Stimulated activated CD8-positive, alpha-beta memory T cell treated with anti-CD3 and anti-CD28 coated beads, Interleukin-7, amount 100 ng/mL, for 24 hours (primary cell): ENCODE data around the gene MAU2.
A peak's percentile ranks its signal among the peaks of the same experiment; 100 is the strongest.

ENCODE experiments used
- DNase-seq: peaks from one replicate; pipeline ENCODE4 v3.0.0-alpha.2; 2020; ENCODE audit warnings: low read depth

Gene MAU2, protein sequence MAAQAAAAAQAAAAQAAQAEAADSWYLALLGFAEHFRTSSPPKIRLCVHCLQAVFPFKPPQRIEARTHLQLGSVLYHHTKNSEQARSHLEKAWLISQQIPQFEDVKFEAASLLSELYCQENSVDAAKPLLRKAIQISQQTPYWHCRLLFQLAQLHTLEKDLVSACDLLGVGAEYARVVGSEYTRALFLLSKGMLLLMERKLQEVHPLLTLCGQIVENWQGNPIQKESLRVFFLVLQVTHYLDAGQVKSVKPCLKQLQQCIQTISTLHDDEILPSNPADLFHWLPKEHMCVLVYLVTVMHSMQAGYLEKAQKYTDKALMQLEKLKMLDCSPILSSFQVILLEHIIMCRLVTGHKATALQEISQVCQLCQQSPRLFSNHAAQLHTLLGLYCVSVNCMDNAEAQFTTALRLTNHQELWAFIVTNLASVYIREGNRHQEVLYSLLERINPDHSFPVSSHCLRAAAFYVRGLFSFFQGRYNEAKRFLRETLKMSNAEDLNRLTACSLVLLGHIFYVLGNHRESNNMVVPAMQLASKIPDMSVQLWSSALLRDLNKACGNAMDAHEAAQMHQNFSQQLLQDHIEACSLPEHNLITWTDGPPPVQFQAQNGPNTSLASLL

DNA sequence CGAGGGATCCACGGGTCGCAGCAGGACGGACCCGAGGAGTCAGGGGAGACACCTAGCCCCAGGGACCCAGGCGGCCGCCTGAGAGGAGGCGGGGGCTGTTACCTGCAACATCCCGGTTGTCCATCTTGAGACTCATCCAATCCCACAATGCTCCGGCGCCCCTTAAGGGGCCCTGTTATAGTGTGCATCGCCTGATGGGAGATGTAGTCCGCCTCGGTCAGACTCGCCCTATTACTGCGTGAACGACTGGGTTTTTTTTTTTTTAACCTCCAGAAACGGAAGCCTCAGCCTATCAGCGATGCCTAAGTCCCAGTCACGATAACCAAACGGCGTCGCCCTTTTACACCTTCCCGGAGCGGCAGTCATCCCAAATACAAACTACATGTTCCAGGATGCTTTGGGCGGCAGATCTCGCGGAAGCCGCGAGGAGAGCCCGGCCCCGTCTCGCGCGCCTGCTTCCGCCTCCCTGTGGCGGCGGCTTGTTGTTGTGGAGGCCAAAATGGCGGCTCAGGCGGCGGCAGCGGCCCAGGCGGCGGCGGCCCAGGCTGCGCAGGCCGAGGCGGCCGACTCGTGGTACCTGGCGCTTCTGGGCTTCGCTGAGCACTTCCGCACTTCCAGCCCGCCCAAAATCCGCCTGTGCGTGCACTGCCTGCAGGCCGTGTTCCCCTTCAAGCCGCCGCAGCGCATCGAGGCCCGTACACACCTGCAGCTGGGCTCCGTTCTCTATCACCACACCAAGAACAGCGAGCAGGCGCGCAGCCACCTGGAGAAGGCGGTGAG is at the start of gene MAU2, which contains the start of gene SUGP1:
TSS of gene MAU2 (plus strand) at position 469 of the 780 bp plus-strand sequence. CDS start at position 500, 31 bp downstream.
TSS of gene SUGP1 (minus strand) at position 149 of the 780 bp plus-strand sequence. CDS start at position 136, 13 bp downstream.
- peak; percentile 74 for DNase-seq

DNA sequence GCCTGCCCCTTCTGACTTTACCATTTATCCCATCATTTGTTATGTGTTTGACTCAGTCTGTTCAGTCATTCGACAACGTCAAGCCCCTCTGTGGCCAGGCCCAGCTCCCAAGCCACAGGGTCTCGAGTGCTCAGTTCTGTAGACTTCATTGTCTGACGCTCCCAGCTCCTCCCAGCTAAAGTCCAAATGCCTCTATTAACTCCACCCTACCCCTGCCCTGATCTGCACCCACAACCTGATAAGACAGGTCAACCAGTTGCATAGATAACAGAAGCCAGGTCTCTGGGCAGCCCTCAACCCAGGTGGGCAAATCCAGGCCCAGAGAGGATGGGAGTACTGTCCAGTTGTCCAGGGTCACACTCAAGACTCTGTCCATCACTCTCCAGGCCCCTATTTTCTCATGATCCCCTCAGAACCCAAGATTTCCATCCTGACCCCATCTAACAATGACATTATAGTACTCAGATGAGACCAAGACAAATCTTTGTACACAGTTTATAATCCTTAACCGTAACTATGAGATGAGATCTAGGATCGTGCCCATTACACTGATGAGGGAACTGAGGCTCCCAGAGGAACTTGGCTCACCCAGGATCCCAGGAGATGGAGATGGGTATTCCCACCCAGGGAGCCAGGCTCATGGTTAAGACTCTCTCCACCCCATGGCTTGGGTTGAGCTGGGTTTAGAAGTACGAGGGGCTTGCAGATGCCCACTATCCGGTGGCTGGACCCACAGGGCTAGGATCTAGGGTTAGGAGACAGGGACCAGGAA is 48.6 kb upstream of the MAU2 start:
- no peak for DNase-seq

DNA sequence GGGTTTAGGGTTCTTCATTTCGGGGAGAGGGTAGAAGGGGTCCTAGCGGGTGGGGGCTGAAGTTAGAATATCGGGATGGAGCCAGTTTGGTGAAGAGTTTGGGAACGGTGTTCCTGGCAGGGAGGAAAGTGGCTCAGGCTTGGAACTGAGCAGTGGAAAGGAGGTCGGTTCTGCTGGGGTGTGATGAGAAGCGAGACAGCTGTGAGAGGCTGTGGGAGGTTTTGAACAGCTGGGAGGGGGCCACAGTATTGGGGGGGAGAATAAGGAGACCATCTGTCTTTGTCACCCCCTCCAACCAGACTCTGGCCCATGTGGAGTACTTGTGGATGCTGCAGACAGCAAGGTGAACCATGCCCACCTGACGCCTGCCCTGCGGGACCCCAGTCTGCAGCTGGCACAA is 46.5 kb upstream of the MAU2 start:
- no peak for DNase-seq

DNA sequence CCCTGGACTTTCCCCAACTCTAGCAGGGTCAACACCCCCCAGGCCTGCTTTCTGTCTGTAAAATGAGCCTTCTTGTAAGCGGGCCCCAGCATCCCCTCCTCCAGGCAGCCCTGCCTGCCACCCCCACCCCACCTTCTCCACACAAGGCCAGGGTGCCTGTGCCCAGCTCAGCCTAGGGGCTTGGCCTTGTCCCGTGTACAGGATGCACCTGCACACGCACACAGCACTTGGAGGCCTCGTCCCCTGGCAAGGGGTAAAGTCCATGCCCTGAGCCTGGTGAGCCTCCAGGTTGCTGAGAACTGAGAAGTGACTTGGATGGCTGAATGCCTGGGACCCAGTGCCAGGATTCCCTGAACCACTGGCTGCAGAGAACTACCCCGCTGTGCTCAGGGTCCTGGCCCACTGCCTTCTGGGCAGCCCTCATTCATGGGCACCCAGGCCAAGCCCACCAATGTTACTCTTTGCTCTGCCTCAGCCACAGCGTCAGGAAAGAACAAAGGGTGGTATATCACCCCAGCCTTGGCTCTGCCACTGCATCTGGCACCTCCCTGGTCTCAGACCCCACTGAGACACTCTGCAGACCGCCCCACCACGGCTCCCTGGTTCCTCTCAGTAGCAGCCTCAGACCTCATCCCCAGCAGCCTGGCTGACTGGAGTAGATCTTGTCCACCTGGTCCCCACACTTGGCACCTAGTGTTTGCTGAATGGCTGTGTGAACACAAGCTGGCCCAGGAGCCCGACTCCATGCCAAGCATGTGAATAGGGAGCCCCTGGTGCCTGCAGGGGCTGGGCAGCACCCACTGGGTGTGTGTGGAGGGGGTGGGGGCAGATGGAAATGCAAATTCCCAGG is 45.7 kb upstream of the MAU2 start:
- DNase-seq: no peak

DNA sequence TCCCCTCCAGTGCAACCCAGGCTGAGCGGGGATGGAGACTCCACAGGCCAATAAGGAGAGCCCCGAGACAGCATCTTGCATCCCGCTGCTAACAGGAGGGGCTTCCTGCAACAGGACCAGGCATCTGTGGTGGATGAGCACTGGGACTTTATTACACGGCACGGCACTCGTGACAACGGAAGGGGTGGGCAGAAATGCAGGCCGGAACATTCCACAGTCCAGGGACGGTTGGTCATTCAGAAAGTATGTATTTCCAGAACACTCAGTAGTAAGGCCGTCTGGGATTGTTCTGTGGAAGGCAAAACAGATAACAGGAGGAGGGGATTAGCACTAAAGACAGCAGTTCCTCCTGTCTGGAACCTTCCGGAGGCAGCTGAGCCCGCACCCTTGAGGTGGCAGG is 44.2 kb upstream of the MAU2 start:
- DNase-seq: no peak

DNA sequence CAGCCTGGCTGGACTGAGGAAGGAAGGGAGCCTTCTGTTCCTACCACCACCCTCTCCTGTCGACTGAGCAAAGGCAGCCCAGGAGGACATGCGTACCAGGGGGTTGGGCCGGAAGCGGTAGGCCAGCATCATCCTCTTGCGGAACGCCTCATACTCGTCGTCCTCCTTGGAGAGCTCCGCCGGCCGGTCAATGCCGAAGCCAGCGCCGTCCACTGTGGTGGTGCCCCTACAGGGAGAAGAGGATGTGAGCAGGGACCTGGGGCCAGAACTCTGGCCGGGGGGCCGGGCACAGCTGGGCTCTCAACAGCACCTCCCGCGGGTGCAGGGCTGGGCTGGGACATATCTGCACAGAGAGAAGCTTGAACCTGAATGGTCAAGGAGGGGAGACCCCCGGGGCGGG is 43.8 kb upstream of the MAU2 start:
- DNase-seq: no peak

DNA sequence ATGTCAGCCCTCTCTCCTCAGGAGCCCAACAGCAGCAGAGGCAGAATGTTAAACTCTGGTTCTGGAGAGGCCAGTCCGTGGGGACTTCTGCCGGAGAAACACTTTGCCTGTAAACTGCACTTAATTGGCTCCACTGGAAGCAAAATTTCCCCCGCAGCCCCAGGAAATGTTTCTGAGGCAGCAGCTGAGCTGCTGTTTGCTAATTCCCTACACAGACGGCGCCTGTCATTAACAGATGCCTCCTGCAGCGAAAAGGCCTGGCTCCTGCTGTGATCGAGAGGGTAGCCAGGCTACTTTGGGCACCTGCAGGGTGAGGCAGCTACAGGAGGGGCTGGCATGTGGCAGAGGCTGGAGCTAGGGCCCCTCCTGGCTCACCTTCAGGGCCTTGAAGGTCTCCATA is 42.3 kb upstream of the MAU2 start:
- DNase-seq: no peak

DNA sequence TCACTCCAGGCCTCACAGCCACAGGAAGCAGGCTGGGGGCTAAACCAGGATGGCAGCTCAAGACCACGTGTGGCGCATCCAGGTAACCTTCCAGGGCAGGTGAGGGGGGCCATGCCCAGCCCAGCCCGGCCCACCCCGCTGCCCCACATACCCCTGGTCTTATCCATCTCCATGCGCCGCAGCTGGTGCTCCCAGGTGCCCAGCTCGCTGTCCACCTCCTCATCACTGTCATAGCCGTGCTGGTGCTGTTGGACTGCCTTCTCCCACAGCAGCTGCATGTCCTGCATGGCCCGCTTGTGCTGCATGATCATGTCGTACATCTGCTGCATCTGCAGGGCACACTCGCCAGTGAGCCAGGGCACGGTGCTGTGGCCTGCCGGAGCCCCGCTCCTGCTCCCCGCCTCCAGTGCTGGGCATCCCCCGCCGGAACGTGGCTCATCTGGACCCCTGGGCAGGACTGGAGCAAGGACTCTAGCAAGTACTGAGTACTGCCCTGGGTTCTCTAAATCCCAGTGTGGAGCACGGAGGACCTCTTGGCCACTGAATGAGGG is 41.5 kb upstream of the MAU2 start:
- DNase-seq: no peak

DNA sequence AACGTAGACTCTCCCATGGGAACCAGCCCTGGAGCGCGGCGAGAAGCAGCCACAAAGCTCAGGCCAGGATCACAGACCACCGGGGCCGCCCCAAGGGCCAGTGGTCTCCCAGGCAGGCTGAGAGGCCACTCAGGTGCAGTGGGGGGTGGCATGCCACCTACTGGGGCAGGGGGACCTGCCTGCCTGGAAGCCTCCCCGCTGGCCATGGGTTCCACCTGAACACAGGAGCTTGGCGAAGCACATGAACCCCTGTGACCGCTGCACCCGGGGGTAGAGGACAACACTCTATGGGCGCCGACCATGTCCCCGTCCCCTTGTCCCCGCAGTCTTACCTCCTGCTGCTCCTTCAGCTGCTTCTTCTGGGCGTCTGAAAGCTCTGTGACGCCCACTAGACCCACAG is 40.8 kb upstream of the MAU2 start:
- no peak for DNase-seq

DNA sequence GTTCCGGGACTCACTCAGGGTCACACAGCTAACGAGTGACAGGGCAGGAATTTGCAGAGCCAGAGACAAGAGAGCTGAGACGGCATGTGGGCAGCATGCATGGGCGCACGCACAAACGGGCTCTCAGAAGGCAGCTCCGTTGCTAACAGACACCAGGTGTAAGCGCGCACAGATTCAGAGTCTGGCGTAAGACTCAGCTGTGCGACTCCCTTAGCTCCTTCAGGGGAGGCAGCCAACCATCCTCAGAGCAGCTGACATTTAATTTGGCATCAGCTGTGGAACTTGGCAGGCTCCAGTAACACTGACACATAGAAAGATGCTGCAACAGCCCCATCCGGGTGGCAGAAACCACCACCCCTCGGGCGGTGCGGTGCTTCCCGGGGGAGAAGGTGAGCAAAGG is 40.1 kb upstream of the MAU2 start:
- DNase-seq: no peak

DNA sequence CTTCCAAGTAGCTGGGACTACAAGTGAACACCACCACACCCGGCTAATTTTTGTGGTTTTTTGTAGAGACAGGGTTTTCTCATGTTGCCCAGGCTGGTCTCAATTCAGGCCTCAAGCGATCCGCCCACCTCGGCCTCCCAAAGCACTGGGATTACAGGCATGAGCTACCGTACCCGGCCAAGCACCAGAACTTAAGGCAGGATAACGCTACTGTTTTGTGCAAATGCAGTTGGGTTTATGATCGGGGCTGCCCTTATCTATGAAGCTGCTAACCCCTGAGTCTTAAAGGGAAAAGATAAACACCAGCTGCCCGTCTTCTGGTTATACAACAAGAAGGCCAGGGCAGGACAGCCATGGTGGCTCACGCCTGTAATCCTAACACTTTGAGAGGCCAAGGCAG is 34.9 kb upstream of the MAU2 start:
- no peak for DNase-seq

DNA sequence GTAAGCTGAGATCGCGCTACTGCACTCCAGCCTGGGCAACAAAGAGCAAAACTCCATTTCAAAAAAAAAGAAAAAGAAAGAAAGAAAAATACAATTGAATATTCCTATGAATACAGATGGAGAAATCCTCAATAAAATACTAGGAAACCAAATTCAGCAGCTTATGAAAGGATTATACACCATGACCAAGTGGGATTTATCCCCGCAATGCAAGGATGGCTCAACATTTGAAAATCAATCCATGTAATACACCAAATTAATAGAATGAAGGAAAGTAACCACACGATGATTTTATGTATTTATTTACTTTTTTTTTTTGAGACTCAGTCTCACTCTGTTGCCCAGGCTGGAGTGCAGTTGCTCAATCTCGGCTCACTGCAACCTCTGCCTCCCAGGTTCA is 28.0 kb upstream of the MAU2 start:
- DNase-seq: no peak

DNA sequence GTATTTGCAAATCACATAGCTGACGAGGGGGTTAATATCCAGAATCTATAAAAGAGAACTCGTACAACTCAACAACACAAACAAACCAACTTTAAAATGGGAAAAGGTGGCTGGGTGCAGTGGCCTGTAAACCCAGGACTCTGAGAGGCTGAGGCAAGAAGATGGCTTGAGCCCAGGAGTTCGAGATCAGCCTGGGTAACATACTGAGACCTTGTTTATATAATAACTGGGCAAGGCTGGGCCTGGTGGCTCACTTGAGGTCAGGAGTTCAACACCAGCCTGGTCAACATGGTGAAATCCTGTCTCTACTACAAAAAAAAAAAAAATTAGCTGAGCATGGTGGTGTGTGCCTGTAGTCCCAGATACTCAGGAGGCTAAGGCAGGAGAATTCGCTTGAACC is 25.7 kb upstream of the MAU2 start:
- DNase-seq: no peak

DNA sequence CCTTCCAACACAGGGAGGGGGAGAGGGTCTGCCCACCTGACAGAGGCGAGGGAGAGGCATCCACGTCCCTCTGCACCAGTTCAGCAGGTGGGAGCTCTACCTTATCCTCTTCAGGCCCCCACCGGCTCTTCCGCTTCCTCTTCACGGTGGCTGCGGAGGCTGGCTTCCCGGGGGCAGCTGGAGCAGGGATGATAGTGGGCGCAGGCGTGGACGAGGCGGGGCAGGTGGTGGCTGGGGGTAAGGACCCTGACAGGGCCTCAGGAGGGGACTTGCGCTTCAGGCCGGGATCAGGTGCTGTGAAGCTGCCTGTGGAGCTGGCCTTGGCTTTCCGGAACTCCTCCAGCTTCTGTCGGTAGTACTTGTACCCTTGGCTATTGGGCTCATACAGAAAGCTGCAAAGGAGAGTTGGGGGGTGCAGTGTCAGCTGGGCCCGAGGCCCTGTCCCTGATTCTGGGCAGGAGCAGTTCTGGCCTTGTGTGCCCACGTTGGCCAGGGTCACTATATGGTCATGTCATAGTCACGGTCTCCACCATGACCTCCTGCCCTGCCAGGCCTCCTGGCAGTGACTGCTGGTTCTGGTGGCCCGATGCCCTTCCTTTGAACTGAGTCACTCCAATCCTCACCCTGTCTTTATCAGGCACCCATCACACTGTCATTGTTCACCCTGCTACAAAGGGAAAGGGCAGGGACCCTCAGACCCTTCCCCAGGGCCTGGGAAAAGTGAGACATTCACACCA is 23.5 kb upstream of the MAU2 start:
- DNase-seq: no peak

DNA sequence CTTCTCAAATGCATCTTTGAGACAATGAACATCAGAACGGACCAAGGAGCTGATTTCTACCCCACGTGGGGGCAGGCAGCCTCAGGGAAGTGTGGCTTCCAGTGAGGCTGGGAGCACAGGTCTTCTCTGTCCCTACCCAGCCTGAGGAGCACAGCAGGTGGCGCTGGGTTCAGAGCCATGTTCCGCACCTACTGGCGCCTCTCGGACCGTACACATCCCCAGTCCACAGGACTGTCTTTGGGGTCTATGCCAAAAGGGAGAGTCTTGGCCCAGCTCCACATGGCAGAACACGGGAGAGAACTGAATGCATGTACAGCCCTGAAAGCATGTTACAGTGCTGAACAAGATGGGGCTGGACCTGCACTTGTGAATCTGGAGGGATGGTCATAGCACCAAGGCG is 22.9 kb upstream of the MAU2 start:
- no peak for DNase-seq

DNA sequence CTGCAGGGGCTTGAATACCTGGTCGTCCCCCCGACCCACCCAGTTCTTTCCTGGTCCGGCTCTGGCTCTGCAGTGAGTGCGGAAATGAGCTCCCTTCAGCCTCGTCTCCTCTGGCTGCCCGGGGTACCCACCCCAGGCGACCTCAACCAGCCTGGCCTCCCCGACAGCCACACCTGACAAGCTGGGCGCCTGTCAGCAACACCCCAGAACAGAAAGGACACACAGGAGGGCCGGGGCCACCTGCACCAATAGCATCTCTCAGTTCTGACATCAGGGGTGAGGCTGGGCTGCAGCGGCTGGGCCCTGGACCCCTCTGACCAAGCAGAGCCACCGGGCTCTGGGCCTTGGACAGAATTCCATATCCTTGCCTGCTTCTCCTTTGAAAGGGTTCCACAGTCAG is 20.0 kb upstream of the MAU2 start:
- no peak for DNase-seq

DNA sequence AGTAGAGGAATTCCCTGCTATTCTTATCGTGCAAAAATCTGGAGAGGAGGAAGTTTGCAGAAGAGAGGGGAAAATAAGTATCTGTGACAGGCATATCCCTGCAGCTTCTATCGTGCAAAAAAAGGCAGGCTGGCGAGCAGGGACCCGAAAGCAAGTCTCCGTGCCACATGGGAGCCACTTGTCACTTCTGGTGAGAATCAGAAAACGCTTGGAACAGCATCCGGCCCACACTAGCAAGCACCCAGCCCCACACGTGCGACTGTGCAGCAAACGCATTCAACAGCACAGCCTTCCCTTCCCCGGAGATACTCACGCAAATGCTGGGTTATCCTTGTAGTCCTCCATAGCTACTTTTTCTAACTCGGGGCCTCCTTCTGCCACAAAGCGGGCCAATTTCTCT is 17.2 kb upstream of the MAU2 start:
- no peak for DNase-seq

DNA sequence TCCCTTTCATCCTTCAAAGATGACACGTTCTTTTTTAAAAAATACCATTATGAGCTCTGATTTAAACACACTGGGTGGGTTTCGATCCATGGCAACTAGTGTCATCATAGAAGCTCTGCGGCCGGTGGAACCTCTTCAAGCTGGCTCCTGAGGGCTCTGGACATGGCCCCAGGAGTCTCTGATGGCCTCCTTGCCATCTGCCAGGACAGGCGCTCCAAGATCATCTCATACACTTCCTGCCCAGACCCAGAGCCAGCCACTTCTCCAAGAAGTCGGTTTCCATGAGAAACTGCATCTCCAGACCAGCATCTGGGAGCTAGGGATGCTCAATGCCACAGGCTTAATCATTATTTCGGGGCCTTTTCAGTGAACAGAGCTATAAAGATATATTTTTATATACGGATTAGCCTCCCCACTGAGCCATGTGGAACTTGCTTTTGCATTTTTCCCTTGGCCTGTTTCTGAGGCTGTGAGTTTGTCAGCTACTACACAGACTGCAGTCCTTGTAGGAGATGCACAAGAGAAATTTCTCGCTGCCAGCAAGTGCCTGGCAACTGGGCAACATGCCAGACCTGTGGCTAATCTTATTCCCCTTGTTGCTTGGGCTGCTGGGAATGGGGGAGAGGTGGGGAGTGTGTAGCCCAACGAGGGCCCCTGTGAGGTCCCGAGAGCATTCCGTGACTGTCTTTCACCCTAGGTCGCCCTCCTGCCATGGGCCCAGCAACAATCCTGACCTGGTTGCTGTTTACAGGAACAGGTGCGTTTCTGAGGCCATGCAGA is 16.3 kb upstream of the MAU2 start:
- no peak for DNase-seq

DNA sequence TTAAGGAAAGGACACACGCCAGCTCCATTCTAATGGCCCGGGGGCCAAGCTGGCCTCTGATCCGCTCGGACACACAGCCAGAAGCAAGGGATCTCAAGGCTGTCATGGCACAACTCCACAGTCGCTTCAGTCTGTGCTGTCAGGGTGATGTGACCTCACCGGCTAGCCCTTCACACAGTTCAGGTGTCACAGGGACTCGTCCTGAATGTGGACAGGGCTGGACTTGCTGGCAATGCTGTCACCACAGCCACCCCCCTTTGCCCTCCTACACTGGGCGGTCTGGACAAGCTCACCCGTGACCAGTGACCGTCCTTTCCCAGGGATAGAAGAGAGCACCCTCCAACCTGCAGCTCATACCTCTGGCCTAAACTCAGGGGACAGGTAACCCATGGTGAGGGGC is 15.6 kb upstream of the MAU2 start:
- DNase-seq: no peak
